ENCODE data around the gene IFNA7. TPM values are rescaled to one million over a fixed set of nuclear protein-coding genes. Genes with fewer than 3 reads are reported as not detected.
"Not testable (repeated sequence)": the region's sequence is repeated elsewhere in the genome, so short reads cannot be mapped to it uniquely, and the experiment has no call there.

The IFNA7 gene
- polyA plus RNA-seq, 1 of the 3 experiments (the other 2 are of a cell fraction) = not detected

DNA sequence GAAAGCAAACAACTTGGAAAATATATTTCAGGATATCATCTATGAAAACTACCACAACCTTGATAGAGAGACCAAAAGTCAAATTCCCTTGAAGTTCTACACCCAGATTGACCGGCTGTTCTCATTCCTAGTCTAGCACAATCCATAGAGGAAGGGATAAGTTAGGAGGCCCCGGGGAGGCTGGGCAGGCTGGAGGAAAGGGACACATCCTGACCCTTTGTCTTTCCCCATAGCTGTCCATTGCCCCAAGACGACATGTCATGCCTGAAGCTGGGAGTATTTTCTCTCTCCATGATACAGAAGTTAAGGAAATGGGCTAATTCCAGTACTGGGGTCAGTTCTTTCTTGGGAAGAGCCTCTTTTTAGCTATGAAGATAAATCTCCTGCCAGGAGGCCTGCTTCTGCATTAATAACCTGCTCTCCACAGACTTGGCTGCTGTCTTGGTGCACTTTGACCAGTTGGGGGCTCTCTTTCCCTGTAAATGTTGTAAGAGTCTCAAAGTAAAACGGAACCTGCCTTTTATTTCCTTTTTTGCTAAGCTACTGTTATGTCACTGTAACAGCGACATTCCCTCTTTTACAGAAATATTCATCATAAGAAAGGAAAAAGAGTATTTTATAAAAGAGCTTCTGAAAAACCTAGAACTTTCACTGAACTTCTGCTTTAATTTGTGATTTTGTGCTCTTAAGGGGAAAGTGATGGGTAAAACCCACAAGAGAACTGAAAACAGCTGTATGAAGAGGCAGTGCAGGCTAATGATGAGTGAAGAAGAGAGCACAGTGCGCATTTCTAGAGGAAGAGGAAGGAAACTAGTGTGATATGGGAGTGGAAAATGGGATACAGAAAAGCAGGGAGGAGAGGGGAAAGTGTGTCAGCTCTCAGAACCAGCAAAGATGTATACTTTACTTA, 6.9 kb downstream of the IFNA7 start:
- peak; percentile 51 for TF ChIP-seq RAD21 (IDR thresholded peaks at IDR 0.05; ENCODE audit: low read length)
- TF ChIP-seq, protein P1, sequence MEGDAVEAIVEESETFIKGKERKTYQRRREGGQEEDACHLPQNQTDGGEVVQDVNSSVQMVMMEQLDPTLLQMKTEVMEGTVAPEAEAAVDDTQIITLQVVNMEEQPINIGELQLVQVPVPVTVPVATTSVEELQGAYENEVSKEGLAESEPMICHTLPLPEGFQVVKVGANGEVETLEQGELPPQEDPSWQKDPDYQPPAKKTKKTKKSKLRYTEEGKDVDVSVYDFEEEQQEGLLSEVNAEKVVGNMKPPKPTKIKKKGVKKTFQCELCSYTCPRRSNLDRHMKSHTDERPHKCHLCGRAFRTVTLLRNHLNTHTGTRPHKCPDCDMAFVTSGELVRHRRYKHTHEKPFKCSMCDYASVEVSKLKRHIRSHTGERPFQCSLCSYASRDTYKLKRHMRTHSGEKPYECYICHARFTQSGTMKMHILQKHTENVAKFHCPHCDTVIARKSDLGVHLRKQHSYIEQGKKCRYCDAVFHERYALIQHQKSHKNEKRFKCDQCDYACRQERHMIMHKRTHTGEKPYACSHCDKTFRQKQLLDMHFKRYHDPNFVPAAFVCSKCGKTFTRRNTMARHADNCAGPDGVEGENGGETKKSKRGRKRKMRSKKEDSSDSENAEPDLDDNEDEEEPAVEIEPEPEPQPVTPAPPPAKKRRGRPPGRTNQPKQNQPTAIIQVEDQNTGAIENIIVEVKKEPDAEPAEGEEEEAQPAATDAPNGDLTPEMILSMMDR (IDR thresholded peaks at IDR 0.05) = peak; percentile 64
- H3K9ac ChIP-seq; H3K79me2 ChIP-seq (ENCODE audit: insufficient read depth); H3K4me2 ChIP-seq; H3F3A ChIP-seq (replicated peaks; ENCODE audit: insufficient read depth); H3K27me3 ChIP-seq (ENCODE audit: insufficient read depth); DNase-seq; H4K20me1 ChIP-seq (ENCODE audit: insufficient read depth); H3K4me1 ChIP-seq (ENCODE audit: control insufficient read depth in 1 of 2, insufficient read depth in 2 of 2, low read depth in 1 of 2, low read length in 1 of 2); H3K36me3 ChIP-seq (replicated peaks in 1 of 2; ENCODE audit: control insufficient read depth in 1 of 2, insufficient read depth in 2 of 2, low read length in 1 of 2); H3K27ac ChIP-seq (ENCODE audit: low read depth in 2 of 2, low read length in 1 of 2); H3K9me2 ChIP-seq; POLR2A ChIA-PET; H3K9me3 ChIP-seq; H2AFZ ChIP-seq (ENCODE audit: low read depth): not testable (repeated sequence)
- 7% methylated on average over 6 of the region's 6 CpGs for WGBS (ENCODE audit: low lambda C conversion rate)
- peak overlapping the region in 1 of 2 experiments; percentile 44; a peak in 1 of 4 replicates for H3K4me3 ChIP-seq (ENCODE audit: low read depth in 2 of 2, low read length in 1 of 2)
- CTCF ChIA-PET = interaction anchor here (0.6 to 1.5 kb wide), 13 partner anchors 10 to 313 kb away, joined by 3 to 10 read pairs (median 3); partner anchors contain the start of gene IFNA10

DNA sequence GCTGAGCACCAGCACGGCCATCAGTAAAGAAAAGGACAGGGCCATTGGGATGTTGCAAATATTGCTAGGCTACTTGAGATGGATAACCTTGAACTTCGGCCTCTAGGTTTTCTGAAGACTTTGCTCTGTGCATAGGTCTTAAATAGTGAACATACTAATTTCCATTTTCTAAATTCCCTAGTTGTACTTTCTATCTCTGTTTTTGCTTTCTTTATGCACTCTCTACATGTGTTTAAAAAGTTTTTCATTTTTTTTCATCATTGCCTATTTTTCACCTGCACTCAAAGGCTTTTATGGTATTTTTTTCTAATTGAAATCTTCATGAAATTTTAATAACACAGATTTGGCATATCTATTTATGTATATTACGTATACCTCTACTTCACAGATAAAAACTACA, 14.5 kb downstream of the IFNA7 start, which contains the start of gene IFNA4:
Gene IFNA4, minus strand, starts transcription at position 101 of the 400 bp plus-strand sequence. Its CDS starts 56 bp downstream, at position 45.
- H3K36me3 ChIP-seq (replicated peaks in 1 of 2; ENCODE audit: control insufficient read depth in 1 of 2, insufficient read depth in 2 of 2, low read length in 1 of 2); H4K20me1 ChIP-seq (ENCODE audit: insufficient read depth); H3K9me2 ChIP-seq; H3K4me3 ChIP-seq (ENCODE audit: low read depth in 2 of 2, low read length in 1 of 2); DNase-seq; CTCF ChIA-PET; H3K4me1 ChIP-seq (ENCODE audit: control insufficient read depth in 1 of 2, insufficient read depth in 2 of 2, low read depth in 1 of 2, low read length in 1 of 2); H3K79me2 ChIP-seq (ENCODE audit: insufficient read depth); H3K9me3 ChIP-seq; H3K4me2 ChIP-seq; H3K27ac ChIP-seq (ENCODE audit: low read depth in 2 of 2, low read length in 1 of 2); POLR2A ChIA-PET; H2AFZ ChIP-seq (ENCODE audit: low read depth); H3K9ac ChIP-seq; H3F3A ChIP-seq (replicated peaks; ENCODE audit: insufficient read depth); H3K27me3 ChIP-seq (ENCODE audit: insufficient read depth): not testable (repeated sequence)
- WGBS (ENCODE audit: low lambda C conversion rate) = 8% methylated on average over 3 of the region's 3 CpGs

GRCh38 chr9:21182810-21183736, 18.9 kb downstream of the IFNA7 start:
- CTCF ChIA-PET = interaction anchor here (0.6 to 1.7 kb wide), 13 partner anchors 8 to 213 kb away, joined by 3 to 9 read pairs (median 4); partner anchors contain the start of gene IFNA21
- H3K4me1 ChIP-seq (ENCODE audit: control insufficient read depth in 1 of 2, insufficient read depth in 2 of 2, low read depth in 1 of 2, low read length in 1 of 2); H3K9me3 ChIP-seq; DNase-seq; H3K79me2 ChIP-seq (ENCODE audit: insufficient read depth); H3K9me2 ChIP-seq; POLR2A ChIA-PET; H3K27ac ChIP-seq (ENCODE audit: low read depth in 2 of 2, low read length in 1 of 2); H3F3A ChIP-seq (replicated peaks; ENCODE audit: insufficient read depth); H3K4me3 ChIP-seq (ENCODE audit: low read depth in 2 of 2, low read length in 1 of 2); H4K20me1 ChIP-seq (ENCODE audit: insufficient read depth); H3K4me2 ChIP-seq; H3K9ac ChIP-seq; H2AFZ ChIP-seq (ENCODE audit: low read depth); H3K36me3 ChIP-seq (replicated peaks in 1 of 2; ENCODE audit: control insufficient read depth in 1 of 2, insufficient read depth in 2 of 2, low read length in 1 of 2); H3K27me3 ChIP-seq (ENCODE audit: insufficient read depth): not testable (repeated sequence)
- 2% methylated on average over 4 of the region's 4 CpGs for WGBS (ENCODE audit: low lambda C conversion rate)
- TF ChIP-seq RAD21 (IDR thresholded peaks at IDR 0.05; ENCODE audit: low read length) = peak; percentile 29; the same call in 1 of the 2 replicates
- TF ChIP-seq, protein P1 (IDR thresholded peaks at IDR 0.05) = peak; percentile 52
